OCI-LY7 (cell line): Measurements from ENCODE around the gene MRPS22. TPM values are rescaled to one million over a fixed set of nuclear protein-coding genes. Genes with fewer than 3 reads are reported as not detected.

ENCODE experiments used
- small RNA-seq: library from RNA; depleted of rRNA; stranded (forward); fragments of <200 nt; gene quantifications from one replicate; pipeline ENCODE3, GENCODE V24; 2014
- total RNA-seq, 2 experiments: library from RNA; depleted of rRNA in 1 of 2; stranded (reverse); fragments of >200 nt in 1 of 2; shearing (Covaris generic) in 1 of 2; gene quantifications; 2 replicates each; pipeline ENCODE4 v1.2.3, GENCODE V29; 2014 to 2022

MRPS22 gene
- total RNA-seq, 2 experiments from 2014 or later: 54.9 to 61.4 TPM

Small RNA genes lying within 50 kb of the gene (small RNA-seq; reads per million reads assigned to genes)
- not detected for gene RF00026

Other genes starting within 250 kb of the MRPS22 start
- 67.9 and 73.1 TPM in 2 replicates for gene COPB2, start 45.6 kb downstream of the MRPS22 start, total RNA-seq (2014; rRNA removed; shearing (Covaris generic))
- gene COPB2, start 45.6 kb downstream of the MRPS22 start, total RNA-seq (2022): 105 and 106 TPM in 2 replicates
- gene RBP2, start 132.5 kb downstream of the MRPS22 start, total RNA-seq (2014; rRNA removed; shearing (Covaris generic)): not detected in 2 replicates
- gene RBP2, start 132.5 kb downstream of the MRPS22 start, total RNA-seq (2022): not detected in 2 replicates
- not detected in 2 replicates for gene RBP1, start 195.7 kb downstream of the MRPS22 start, total RNA-seq (2014; rRNA removed; shearing (Covaris generic))
- gene RBP1, start 195.7 kb downstream of the MRPS22 start, total RNA-seq (2022): not detected in 2 replicates